ENCODE measurements around the gene LMO7.

LMO7 gene

DNA sequence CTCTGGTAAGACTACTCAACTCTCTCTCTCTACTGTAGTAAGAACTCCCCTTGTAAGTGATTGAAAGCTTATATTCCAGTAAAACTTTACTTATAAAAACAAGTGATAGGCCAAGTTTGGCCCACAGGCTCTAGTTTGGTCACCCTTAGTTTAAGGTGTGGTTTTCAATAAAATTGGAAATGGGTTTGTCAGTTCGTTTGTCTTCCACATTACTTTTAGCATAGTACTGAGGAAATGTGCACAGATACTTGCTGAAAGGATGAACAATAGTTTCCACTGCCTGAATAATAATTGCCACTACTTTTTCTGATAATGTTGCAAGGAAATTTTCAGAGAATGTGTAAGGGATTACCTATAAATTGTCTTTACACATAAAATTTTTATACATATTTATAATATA is 54.5 kb downstream of the LMO7 start:
- Histone ChIP-seq H3K79me1 (ENCODE audit: low read length) (no peaks in the 10 kb centered on the region), H3K4me1 (ENCODE audit: control insufficient read depth in 1 of 2, insufficient read depth in 2 of 2, low read length in 2 of 2) (peaks cover 0 to 3% of the 10 kb centered on the region in 2 experiments), H3K18ac (ENCODE audit: low read length) (no peak overlapping the region), H3K14ac (ENCODE audit: low read length) (no peak overlapping the region), H4K91ac (ENCODE audit: low read depth, low read length) (no peak overlapping the region), H2BK5ac (ENCODE audit: low read depth, low read length, poor library complexity) (no peak overlapping the region), H3K9ac (ENCODE audit: low read length) (no peak overlapping the region), H3K4me2 (ENCODE audit: low read length) (no peak overlapping the region), H2BK12ac (ENCODE audit: low read length) (no peak overlapping the region), H4K8ac (ENCODE audit: low read depth, low read length) (no peak overlapping the region), H3K23ac (ENCODE audit: low read length) (no peak overlapping the region), H3K36me3 (ENCODE audit: control insufficient read depth in 1 of 2, insufficient read depth in 2 of 2, low read length in 2 of 2) (peaks cover 0 to 2% of the 10 kb centered on the region in 2 experiments), H3K4me3 (ENCODE audit: low read depth, low read length) (no peak overlapping the region), H2BK120ac (ENCODE audit: insufficient read depth, low read length, poor library complexity) (no peak overlapping the region), H3K27ac (ENCODE audit: low read depth, low read length) (no peak overlapping the region), H3K79me2 (ENCODE audit: control insufficient read depth, insufficient read depth, low read length, poor library complexity) (no peaks in the 10 kb centered on the region), H2AK5ac (ENCODE audit: low read length) (no peak overlapping the region), H3K27me3 (ENCODE audit: insufficient read depth, low read length) (no peaks in the 10 kb centered on the region), H3K9me3 (ENCODE audit: insufficient read depth, low read depth, low read length) (no peaks in the 10 kb centered on the region), H2AFZ (ENCODE audit: insufficient read depth, low read length, poor library complexity) (no peak overlapping the region), H3K4ac (ENCODE audit: low read depth, low read length) (no peak overlapping the region), H4K12ac (ENCODE audit: low read depth, low read length) (no peak overlapping the region)
- no CpG with 5 or more reads among the region's 1 CpG for WGBS (ENCODE audit: extremely low coverage, insufficient coverage, insufficient read length)
- no peak for DNase-seq

DNA sequence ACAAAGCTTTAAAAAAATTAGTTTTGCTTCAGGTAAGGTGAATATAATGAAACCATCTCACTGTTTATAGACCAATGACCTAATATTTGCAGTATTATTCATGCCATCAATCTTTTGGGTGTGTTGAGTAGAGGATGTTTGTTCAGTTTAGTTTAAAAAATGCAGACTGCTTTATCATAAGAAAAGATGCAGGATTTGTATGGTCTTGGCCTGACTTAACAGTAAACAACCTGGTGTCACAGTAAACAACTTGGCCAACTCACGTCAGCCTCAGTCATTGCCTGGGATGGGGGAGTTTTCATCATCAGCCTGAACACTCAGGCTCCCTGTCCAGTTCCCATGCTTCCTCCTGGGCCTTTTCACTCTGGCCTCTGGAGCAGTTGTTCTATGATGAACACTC is 55.1 kb downstream of the LMO7 start:
- H2BK12ac ChIP-seq (ENCODE audit: low read length), result no peak overlapping the region
- H4K8ac ChIP-seq (ENCODE audit: low read depth, low read length), result no peak overlapping the region
- no peak overlapping the region for H2AFZ ChIP-seq (ENCODE audit: insufficient read depth, low read length, poor library complexity)
- no peaks in the 10 kb centered on the region for H3K79me1 ChIP-seq (ENCODE audit: low read length)
- H3K4ac ChIP-seq (ENCODE audit: low read depth, low read length), result no peak overlapping the region
- no peak overlapping the region for H3K14ac ChIP-seq (ENCODE audit: low read length)
- H2AK5ac ChIP-seq (ENCODE audit: low read length), result no peak overlapping the region
- H3K18ac ChIP-seq (ENCODE audit: low read length), result no peak overlapping the region
- WGBS (ENCODE audit: extremely low coverage, insufficient coverage, insufficient read length), result no CpG with 5 or more reads among the region's 1 CpG
- no peak for DNase-seq
- no peaks in the 10 kb centered on the region for H3K79me2 ChIP-seq (ENCODE audit: control insufficient read depth, insufficient read depth, low read length, poor library complexity)
- H3K4me1 ChIP-seq (ENCODE audit: control insufficient read depth in 1 of 2, insufficient read depth in 2 of 2, low read length in 2 of 2), result no peaks in the 10 kb centered on the region
- no peak overlapping the region for H3K23ac ChIP-seq (ENCODE audit: low read length)
- H4K12ac ChIP-seq (ENCODE audit: low read depth, low read length), result no peak overlapping the region
- H3K4me3 ChIP-seq (ENCODE audit: low read depth, low read length), result no peak overlapping the region
- H4K91ac ChIP-seq (ENCODE audit: low read depth, low read length), result no peak overlapping the region
- H2BK5ac ChIP-seq (ENCODE audit: low read depth, low read length, poor library complexity), result no peak overlapping the region
- no peak overlapping the region for H2BK120ac ChIP-seq (ENCODE audit: insufficient read depth, low read length, poor library complexity)
- no peak overlapping the region for H3K4me2 ChIP-seq (ENCODE audit: low read length)
- no peaks in the 10 kb centered on the region for H3K9me3 ChIP-seq (ENCODE audit: insufficient read depth, low read depth, low read length)
- H3K27ac ChIP-seq (ENCODE audit: low read depth, low read length), result no peak overlapping the region
- H3K27me3 ChIP-seq (ENCODE audit: insufficient read depth, low read length), result no peaks in the 10 kb centered on the region
- H3K9ac ChIP-seq (ENCODE audit: low read length), result no peak overlapping the region
- peaks cover 0 to 2% of the 10 kb centered on the region in 2 experiments for H3K36me3 ChIP-seq (ENCODE audit: control insufficient read depth in 1 of 2, insufficient read depth in 2 of 2, low read length in 2 of 2)

DNA sequence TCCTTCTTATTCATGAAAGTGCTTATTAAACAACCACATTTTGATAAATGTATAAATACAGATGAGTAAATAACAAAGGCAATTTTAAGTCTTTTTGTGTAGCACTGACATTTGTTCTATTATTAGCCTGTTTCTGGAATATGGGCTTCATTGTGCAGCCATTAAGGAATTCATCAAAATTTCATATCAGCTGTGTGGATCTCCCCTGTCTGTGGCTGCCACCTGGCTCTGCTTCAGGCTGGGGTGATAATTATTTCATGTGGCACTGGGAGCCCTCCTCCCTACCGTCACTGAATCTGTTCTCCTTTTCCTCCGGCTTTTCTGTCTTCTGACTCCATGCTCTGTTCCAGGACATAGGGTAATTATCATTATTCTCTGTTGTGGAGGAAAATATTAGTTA is 57.1 kb downstream of the LMO7 start:
- H2BK5ac ChIP-seq (ENCODE audit: low read depth, low read length, poor library complexity), result no peak overlapping the region
- H3K4me1 ChIP-seq (ENCODE audit: control insufficient read depth in 1 of 2, insufficient read depth in 2 of 2, low read length in 2 of 2), result no peaks in the 10 kb centered on the region
- H3K18ac ChIP-seq (ENCODE audit: low read length), result no peak overlapping the region
- peaks cover 0 to 2% of the 10 kb centered on the region in 2 experiments for H3K36me3 ChIP-seq (ENCODE audit: control insufficient read depth in 1 of 2, insufficient read depth in 2 of 2, low read length in 2 of 2)
- H3K4ac ChIP-seq (ENCODE audit: low read depth, low read length), result no peak overlapping the region
- no peak overlapping the region for H3K4me3 ChIP-seq (ENCODE audit: low read depth, low read length)
- no peak overlapping the region for H3K27ac ChIP-seq (ENCODE audit: low read depth, low read length)
- WGBS (ENCODE audit: extremely low coverage, insufficient coverage, insufficient read length), result no CpG with 5 or more reads among the region's 2 CpGs
- no peak for DNase-seq
- H3K14ac ChIP-seq (ENCODE audit: low read length), result no peak overlapping the region
- H3K27me3 ChIP-seq (ENCODE audit: insufficient read depth, low read length), result no peaks in the 10 kb centered on the region
- no peak overlapping the region for H3K4me2 ChIP-seq (ENCODE audit: low read length)
- no peak overlapping the region for H2AFZ ChIP-seq (ENCODE audit: insufficient read depth, low read length, poor library complexity)
- H4K8ac ChIP-seq (ENCODE audit: low read depth, low read length), result no peak overlapping the region
- no peak overlapping the region for H3K23ac ChIP-seq (ENCODE audit: low read length)
- no peak overlapping the region for H4K91ac ChIP-seq (ENCODE audit: low read depth, low read length)
- H2AK5ac ChIP-seq (ENCODE audit: low read length), result no peak overlapping the region
- H4K12ac ChIP-seq (ENCODE audit: low read depth, low read length), result no peak overlapping the region
- H3K9me3 ChIP-seq (ENCODE audit: insufficient read depth, low read depth, low read length), result no peaks in the 10 kb centered on the region
- H3K79me2 ChIP-seq (ENCODE audit: control insufficient read depth, insufficient read depth, low read length, poor library complexity), result no peaks in the 10 kb centered on the region
- H3K9ac ChIP-seq (ENCODE audit: low read length), result no peak overlapping the region
- no peaks in the 10 kb centered on the region for H3K79me1 ChIP-seq (ENCODE audit: low read length)
- no peak overlapping the region for H2BK12ac ChIP-seq (ENCODE audit: low read length)
- no peak overlapping the region for H2BK120ac ChIP-seq (ENCODE audit: insufficient read depth, low read length, poor library complexity)

DNA sequence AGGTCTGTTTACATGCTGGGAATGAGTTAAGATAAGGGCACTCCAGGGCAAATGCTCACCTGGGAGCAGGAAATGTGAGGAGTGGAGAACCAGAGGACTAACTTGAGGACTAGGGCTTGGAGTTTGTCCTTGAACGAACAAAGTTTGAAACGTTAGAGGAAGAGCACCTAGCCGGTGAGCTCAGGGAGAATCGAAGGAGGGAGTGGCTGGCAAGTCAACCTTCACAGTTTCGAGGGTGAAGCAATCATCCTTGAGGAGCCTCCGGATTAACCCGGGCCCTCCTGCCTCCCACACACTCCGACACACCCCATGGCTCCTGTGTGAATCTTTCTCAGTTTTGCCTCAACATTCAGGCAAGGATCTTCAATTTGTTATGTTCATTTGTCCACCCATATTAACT is 58.6 kb downstream of the LMO7 start:
- Histone ChIP-seq H3K14ac (ENCODE audit: low read length) (no peak overlapping the region), H4K91ac (ENCODE audit: low read depth, low read length) (no peak overlapping the region), H3K4ac (ENCODE audit: low read depth, low read length) (no peak overlapping the region), H3K18ac (ENCODE audit: low read length) (no peak overlapping the region), H3K9ac (ENCODE audit: low read length) (no peak overlapping the region), H2AFZ (ENCODE audit: insufficient read depth, low read length, poor library complexity) (no peak overlapping the region), H3K4me2 (ENCODE audit: low read length) (no peak overlapping the region), H3K27me3 (ENCODE audit: insufficient read depth, low read length) (no peaks in the 10 kb centered on the region), H2BK120ac (ENCODE audit: insufficient read depth, low read length, poor library complexity) (no peak overlapping the region), H3K79me2 (ENCODE audit: control insufficient read depth, insufficient read depth, low read length, poor library complexity) (no peaks in the 10 kb centered on the region), H2AK5ac (ENCODE audit: low read length) (peak overlapping the region; percentile 44), H2BK5ac (ENCODE audit: low read depth, low read length, poor library complexity) (no peak overlapping the region), H2BK12ac (ENCODE audit: low read length) (no peak overlapping the region), H3K9me3 (ENCODE audit: insufficient read depth, low read depth, low read length) (no peaks in the 10 kb centered on the region), H4K12ac (ENCODE audit: low read depth, low read length) (no peak overlapping the region), H3K23ac (ENCODE audit: low read length) (no peak overlapping the region), H4K8ac (ENCODE audit: low read depth, low read length) (no peak overlapping the region), H3K4me1 (ENCODE audit: control insufficient read depth in 1 of 2, insufficient read depth in 2 of 2, low read length in 2 of 2) (no peaks in the 10 kb centered on the region), H3K4me3 (ENCODE audit: low read depth, low read length) (no peak overlapping the region), H3K79me1 (ENCODE audit: low read length) (no peaks in the 10 kb centered on the region), H3K27ac (ENCODE audit: low read depth, low read length) (no peak overlapping the region), H3K36me3 (ENCODE audit: control insufficient read depth in 1 of 2, insufficient read depth in 2 of 2, low read length in 2 of 2) (peaks cover 0 to 2% of the 10 kb centered on the region in 2 experiments)
- DNase-seq, result no peak
- no CpG with 5 or more reads among the region's 8 CpGs for WGBS (ENCODE audit: extremely low coverage, insufficient coverage, insufficient read length)

Measured in trophoblast cell (in vitro differentiated cells and primary cell).